K562 (cell line): ENCODE data around the gene FOSL1. TPM values are rescaled to one million over a fixed set of nuclear protein-coding genes. Genes with fewer than 3 reads are reported as not detected.
A peak's percentile ranks its signal among the peaks of the same experiment; 100 is the strongest.

Experiments
- ATAC-seq: fragments of 200-7000 bp; cut with Tn5 transposase; 3 replicates; pipeline ENCODE4 v1.9.1; 2020; ENCODE audit warnings: moderate library complexity
- BruUV-seq: library from RNA; stranded (reverse); fragments of 400-500 nt; replicated peaks from 2 replicates; lab custom pipeline; 2021; lab: Mats Ljungman, UMichigan
- CTCF ChIA-PET: fragments of 300-600 bp; formaldehyde crosslinking; extraction: SDS; loops from one replicate; lab custom pipeline; 2021; ENCODE audit warnings: low intra/inter-chr PET ratio; lab: Yijun Ruan, JAX
- POLR2A ChIA-PET: fragments of 300-600, 350-650 bp; sonication (Branson Sonifier 250); formaldehyde crosslinking; extraction: SDS; loops from one replicate; lab custom pipeline; 2021; ENCODE audit warnings: antibody characterized with exemption, inconsistent platforms; lab: Yijun Ruan, JAX
- DNase-seq, 4 experiments: peaks; one replicate each; pipeline versions ENCODE4 v3.0.0 to v3.0.0-alpha.2; 2011 to 2018; ENCODE audit warnings: low spot score in 3 of 4, mixed read lengths in 3 of 4; ENCODE audit errors: extremely low read depth in 1 of 4
- FAIRE-seq: peaks from 2 replicates; lab custom pipeline; 2011; peaks lifted over from hg19 to GRCh38; lab: Jason Lieb, UNC
- H2AFZ ChIP-seq: 2 replicates; pipeline ENCODE4 v1.6.0; 2011; ENCODE audit warnings: low read depth, low read length, control low read depth, inconsistent platforms
- H3K27ac ChIP-seq: fragments of 200-600 bp; 3 replicates; pipeline ENCODE4 v1.8.0; 2011; ENCODE audit warnings: low read depth, mild to moderate bottlenecking, control low read depth, inconsistent platforms, low read length, moderate library complexity, mixed read lengths; ENCODE audit errors: extremely low read depth
- H3K27me3 ChIP-seq, 2 experiments: fragments of 300-600 bp in 1 of 2; 2 replicates in 1 of 2; 3 replicates in 1 of 2; pipeline versions ENCODE4 v1.6.0 to v1.8.0; 2011; ENCODE audit warnings: inconsistent platforms in 2 of 2, low read length in 2 of 2, mild to moderate bottlenecking in 1 of 2, mixed read lengths in 1 of 2, moderate library complexity in 1 of 2; ENCODE audit not compliant: control insufficient read depth in 2 of 2, insufficient read depth in 2 of 2
- H3K36me3 ChIP-seq: fragments of 300-600 bp; 3 replicates; pipeline ENCODE4 v1.8.0; 2011; ENCODE audit warnings: mild to moderate bottlenecking, low read length, inconsistent platforms; ENCODE audit not compliant: control insufficient read depth, insufficient read depth
- H3K4me1 ChIP-seq, 2 experiments: fragments of 200-600 bp in 1 of 2; replicated peaks in 1 of 2; 2 replicates in 1 of 2; 3 replicates in 1 of 2; pipeline versions ENCODE4 v1.5.1 to v1.8.0; 2011; ENCODE audit warnings: inconsistent platforms in 2 of 2, low read length in 2 of 2, mild to moderate bottlenecking in 1 of 2, mixed read lengths in 1 of 2, moderate library complexity in 1 of 2; ENCODE audit not compliant: control insufficient read depth in 2 of 2, insufficient read depth in 2 of 2
- H3K4me2 ChIP-seq: 2 replicates; pipeline ENCODE4 v1.6.1; 2011; ENCODE audit warnings: low read length, control low read depth, inconsistent platforms, mixed read lengths; ENCODE audit not compliant: insufficient read depth
- H3K4me3 ChIP-seq: fragments of 200-600 bp; sonication (generic), shearing (Covaris generic); 2 replicates; pipeline ENCODE4 v1.5.1; 2016; ENCODE audit warnings: control low read depth, inconsistent platforms
- H3K79me2 ChIP-seq: fragments of 200-600 bp; 3 replicates; pipeline ENCODE4 v1.8.0; 2011; ENCODE audit warnings: low read length, inconsistent platforms; ENCODE audit not compliant: control insufficient read depth, insufficient read depth
- H3K9ac ChIP-seq, 2 experiments: 2 replicates each; pipeline versions ENCODE4 v1.6.0 to v1.6.1; 2011; ENCODE audit warnings: low read depth in 2 of 2, low read length in 2 of 2, control low read depth in 1 of 2, inconsistent platforms in 1 of 2, mild to moderate bottlenecking in 1 of 2, mixed read lengths in 1 of 2; ENCODE audit not compliant: insufficient read depth in 1 of 2
- H3K9me1 ChIP-seq: one replicate; pipeline ENCODE4 v1.6.0; 2011; ENCODE audit warnings: inconsistent platforms, mild to moderate bottlenecking, low read length, moderate library complexity; ENCODE audit not compliant: control insufficient read depth, insufficient read depth
- H3K9me3 ChIP-seq: replicated peaks from 2 replicates; pipeline ENCODE4 v1.5.1; 2011; ENCODE audit warnings: low read depth, low read length, inconsistent platforms; ENCODE audit not compliant: control insufficient read depth, insufficient read depth
- H4K20me1 ChIP-seq: replicated peaks from 2 replicates; pipeline ENCODE4 v1.6.1; 2011; ENCODE audit warnings: low read length, inconsistent platforms, mixed read lengths; ENCODE audit not compliant: control insufficient read depth, insufficient read depth
- HMGN3 ChIP-seq: IDR thresholded peaks from 2 replicates; pipeline ENCODE4 v1.6.1; 2011; ENCODE audit warnings: borderline replicate concordance, low read depth, mild to moderate bottlenecking, mixed read lengths, low read length; ENCODE audit not compliant: insufficient read length; ENCODE audit errors: extremely low read depth
- RFX1 ChIP-seq: fragments of 450-650 bp; IDR thresholded peaks from 2 replicates; pipeline ENCODE4 v1.6.1; 2016; ENCODE audit warnings: mild to moderate bottlenecking, moderate library complexity
- USF1 ChIP-seq: sonication (generic); formaldehyde crosslinking; IDR thresholded peaks from 2 replicates; pipeline ENCODE4 v1.9.0; 2022; ENCODE audit warnings: mild to moderate bottlenecking, missing genetic modification reagents
- WGBS: fragments of 100-300 bp; shearing (Covaris generic); methylation state at CpG from one replicate; pipeline ENCODE4 v1.1.6; 2016; ENCODE audit warnings: low coverage, mixed read lengths; ENCODE audit not compliant: insufficient coverage; ENCODE audit errors: missing lambda C conversion rate; 5-methylcytosine and 5-hydroxymethylcytosine counted together
- in situ Hi-C: fragments of 300-500 bp; cut with MboI; formaldehyde crosslinking; loops from 4 replicates; pipeline ENCODE4 v1.15.0; 2018; ENCODE audit warnings: inconsistent platforms, mixed read lengths
- intact Hi-C: fragments of 100-400 bp; cut with micrococcal nuclease; formaldehyde crosslinking; loops from 2 replicates; pipeline ENCODE4 v1.14.2; 2022
- polyA plus RNA-seq, 8 experiments: library from polyadenylated mRNA; depleted of rRNA in 4 of 8; stranded (reverse) in 5 of 8; unstranded in 3 of 8; fragments of >200 nt; fragmentation: Nextera tagmentation in 2 of 8; fragmentation: Illumina TruSeq in 1 of 8; extraction: Ambion mirVana in 2 of 8; extraction: Trizol in 1 of 8; gene quantifications; 2 replicates each; pipeline versions ENCODE4 v1.2.1 to v1.2.3, GENCODE V29; 2011 to 2014; ENCODE audit warnings: inconsistent platforms in 1 of 8, missing spikeins in 1 of 8
- total RNA-seq, 7 experiments: library from RNA; depleted of rRNA in 6 of 7; stranded (reverse); fragments of >200 nt in 6 of 7; fragmentation: Illumina TruSeq in 2 of 7; extraction: Trizol in 2 of 7; gene quantifications; 2 replicates each; pipeline versions ENCODE4 v1.2.1 to v1.2.3, GENCODE V29; 2011 to 2021; ENCODE audit warnings: low replicate concordance in 1 of 7

FOSL1 gene
- total and polyA plus RNA-seq, 9 of the 15 experiments (the other 6 are each of a cell fraction or from before 2014, with no cell fraction given) = 3.5 to 39.6 (median 10.0) TPM

GRCh38 chr11:65945430-65945911 is 45.3 kb upstream of the FOSL1 start, which contains the start of gene TSGA10IP:
TSGA10IP (plus strand) TSS chr11:65945480; CDS start chr11:65945676, 196 bp downstream.
- in situ Hi-C loops = no loop called here
- Histone ChIP-seq H3K79me2 (no peaks in the 10 kb centered on the region), H3K4me1 (peaks cover 12 to 36% of the 10 kb centered on the region in 2 experiments; a peak in 4 of 5 replicates), H4K20me1 (0 out of 2 replicates have a peak, but pooled peaks cover 4% of the 10 kb centered on the region), H3K9me1 (no peaks in the 10 kb centered on the region), H3K27me3 (peaks cover 0 to 5% of the 10 kb centered on the region in 2 experiments; a peak in 1 of 5 replicates), H3K27ac (no peak within 1 kb of the TSS), H3K4me2 (no peak within 1 kb of the TSS), H3K4me3 (no peak within 1 kb of the TSS), H3K9ac (peak within 1 kb of the TSS in 1 of 2 experiments; percentile 58; a peak in 2 of 4 replicates), H3K9me3 (no peaks in the 10 kb centered on the region), H2AFZ (no peak within 1 kb of the TSS), H3K36me3 (no peaks in the 10 kb centered on the region)
- WGBS = 63% methylated on average over 13 of the region's 13 CpGs
- FAIRE-seq (no peak), DNase-seq (no peak), ATAC-seq (no peak)
- CTCF ChIA-PET = interaction anchor here (0.6 kb wide), 1 partner anchor 31 kb away, joined by 3 read pairs; no protein-coding TSS in a partner anchor
- POLR2A ChIA-PET = interaction anchor here (1.0 to 1.4 kb wide), 2 partner anchors 9 to 14 kb away, joined by 3 to 4 read pairs; no protein-coding TSS in a partner anchor
- no TSS peak for BruUV-seq
- intact Hi-C loops = no loop called here
- TF ChIP-seq RFX1 (peak; percentile 51; the same call in 1 of the 2 replicates), HMGN3 (no peak), USF1 (peak; percentile 35; the same call in 1 of the 2 replicates)
